HUES48 (cell line): Measurements from ENCODE around the gene HGFAC.
"Not testable (repeated sequence)": the region's sequence is repeated elsewhere in the genome, so short reads cannot be mapped to it uniquely, and the experiment has no call there.

Experiments
- H3K27ac ChIP-seq: one replicate; pipeline ENCODE4 v1.7.0; 2013; ENCODE audit warnings: low read depth, low read length, inconsistent platforms
- H3K27me3 ChIP-seq: 2 replicates; pipeline ENCODE4 v1.6.1; 2013; ENCODE audit warnings: mild to moderate bottlenecking, low read length; ENCODE audit not compliant: control insufficient read depth, insufficient read depth
- H3K36me3 ChIP-seq: 2 replicates; pipeline ENCODE4 v1.6.1; 2013; ENCODE audit warnings: low read length; ENCODE audit not compliant: control insufficient read depth, insufficient read depth
- H3K4me1 ChIP-seq: 2 replicates; pipeline ENCODE4 v1.6.1; 2013; ENCODE audit warnings: mild to moderate bottlenecking, low read length; ENCODE audit not compliant: control insufficient read depth, insufficient read depth
- H3K4me3 ChIP-seq: 2 replicates; pipeline ENCODE4 v1.5.1; 2013; ENCODE audit warnings: mild to moderate bottlenecking, low read depth, low read length
- H3K9ac ChIP-seq: 2 replicates; pipeline ENCODE4 v1.6.1; 2013; ENCODE audit warnings: mild to moderate bottlenecking, low read depth, low read length, moderate library complexity
- H3K9me3 ChIP-seq: 2 replicates; pipeline ENCODE4 v1.6.1; 2013; ENCODE audit warnings: low read length; ENCODE audit not compliant: control insufficient read depth, insufficient read depth

The HGFAC gene

GRCh38 chr4:3451956-3452355 is 10.2 kb downstream of the HGFAC start:
- Histone ChIP-seq H3K9me3 (no peaks in the 10 kb centered on the region; the same call in 1 of the 2 replicates), H3K27me3 (peaks cover 16% of the 10 kb centered on the region), H3K27ac (no peak overlapping the region), H3K4me3 (no peak overlapping the region), H3K9ac (no peak overlapping the region), H3K36me3 (no peaks in the 10 kb centered on the region), H3K4me1 (no peaks in the 10 kb centered on the region)

DNA sequence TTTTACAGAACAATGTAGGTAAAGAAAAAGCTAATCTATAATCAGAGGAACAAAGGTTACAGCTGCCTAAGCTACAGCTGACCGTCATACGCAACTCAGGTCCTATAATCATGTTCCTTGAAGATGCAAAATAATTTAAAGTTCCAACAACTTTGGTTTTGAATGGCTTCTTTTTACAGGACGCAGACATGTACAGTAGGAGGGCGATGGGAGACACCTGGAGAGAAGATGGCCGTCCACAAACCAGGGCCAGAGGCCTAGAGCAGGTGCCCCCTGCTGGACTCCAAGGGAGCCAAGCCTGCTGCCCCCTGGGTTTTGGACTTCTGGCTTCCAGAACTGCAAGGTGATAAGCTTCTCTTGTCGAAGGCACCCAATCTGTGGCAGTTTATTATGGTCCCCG is 10.6 kb downstream of the HGFAC start:
- Histone ChIP-seq H3K4me1 (no peaks in the 10 kb centered on the region), H3K27me3 (peaks cover 16% of the 10 kb centered on the region), H3K9me3 (no peaks in the 10 kb centered on the region; the same call in 1 of the 2 replicates), H3K36me3 (no peaks in the 10 kb centered on the region), H3K4me3 (no peak overlapping the region), H3K9ac (no peak overlapping the region), H3K27ac (no peak overlapping the region)

GRCh38 chr4:3455596-3455995 is 13.8 kb downstream of the HGFAC start:
- H3K4me1 ChIP-seq, H3K9ac ChIP-seq, H3K27ac ChIP-seq, H3K4me3 ChIP-seq, H3K36me3 ChIP-seq, H3K9me3 ChIP-seq: not testable (repeated sequence)
- peaks cover 28% of the 10 kb centered on the region for H3K27me3 ChIP-seq

DNA sequence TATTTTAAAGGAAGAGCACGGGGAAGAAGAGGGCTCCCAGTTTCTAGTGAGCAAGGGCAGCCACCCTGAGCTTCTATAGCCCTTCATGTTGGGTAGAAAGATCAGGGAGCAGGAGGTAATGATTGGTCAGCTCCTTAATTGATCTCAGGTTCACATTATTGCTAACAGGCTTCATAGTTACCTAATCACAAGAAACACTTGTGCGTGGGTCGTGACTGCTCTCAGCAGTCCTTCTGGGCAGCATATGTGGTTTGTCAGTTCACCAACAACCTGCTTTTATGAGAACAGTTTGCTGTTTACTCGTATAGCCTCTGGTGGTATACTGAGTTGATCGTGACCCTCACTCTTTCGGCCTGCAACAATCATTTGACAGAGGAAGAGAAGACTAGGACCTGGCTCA is 16.6 kb downstream of the HGFAC start:
- Histone ChIP-seq H3K9me3 (no peaks in the 10 kb centered on the region; the same call in 1 of the 2 replicates), H3K36me3 (no peaks in the 10 kb centered on the region), H3K27ac (no peak overlapping the region), H3K4me3 (no peak overlapping the region), H3K27me3 (peaks cover 50% of the 10 kb centered on the region), H3K9ac (no peak overlapping the region), H3K4me1 (no peaks in the 10 kb centered on the region)

DNA sequence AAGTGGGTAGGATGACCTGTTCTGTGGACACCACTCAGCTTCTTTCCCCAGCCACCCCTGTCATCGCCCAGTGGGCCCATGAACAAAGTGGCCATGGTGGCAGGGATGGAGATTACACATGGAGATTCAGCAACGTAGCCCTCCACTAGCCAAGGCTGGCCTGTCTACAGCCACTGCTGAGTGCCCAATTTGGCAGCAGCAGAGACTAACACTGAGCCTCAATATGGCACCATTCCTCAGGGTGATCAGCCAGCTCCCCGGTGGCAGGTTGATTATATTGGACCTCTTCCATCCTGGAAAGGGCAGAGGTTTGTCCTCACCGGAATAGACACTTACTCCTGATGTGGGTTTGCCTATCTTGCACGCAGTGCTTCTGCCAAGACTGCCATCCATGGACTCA is 17.4 kb downstream of the HGFAC start:
- peaks cover 52% of the 10 kb centered on the region for H3K27me3 ChIP-seq
- not testable (repeated sequence) for H3K27ac ChIP-seq, H3K4me1 ChIP-seq, H3K9me3 ChIP-seq, H3K36me3 ChIP-seq, H3K9ac ChIP-seq, H3K4me3 ChIP-seq

GRCh38 chr4:3460926-3461325 is 19.2 kb downstream of the HGFAC start:
- Histone ChIP-seq H3K27me3 (peaks cover 68% of the 10 kb centered on the region), H3K4me1 (no peaks in the 10 kb centered on the region), H3K4me3 (no peak overlapping the region), H3K9me3 (no peaks in the 10 kb centered on the region), H3K27ac (no peak overlapping the region), H3K9ac (no peak overlapping the region), H3K36me3 (no peaks in the 10 kb centered on the region)

DNA sequence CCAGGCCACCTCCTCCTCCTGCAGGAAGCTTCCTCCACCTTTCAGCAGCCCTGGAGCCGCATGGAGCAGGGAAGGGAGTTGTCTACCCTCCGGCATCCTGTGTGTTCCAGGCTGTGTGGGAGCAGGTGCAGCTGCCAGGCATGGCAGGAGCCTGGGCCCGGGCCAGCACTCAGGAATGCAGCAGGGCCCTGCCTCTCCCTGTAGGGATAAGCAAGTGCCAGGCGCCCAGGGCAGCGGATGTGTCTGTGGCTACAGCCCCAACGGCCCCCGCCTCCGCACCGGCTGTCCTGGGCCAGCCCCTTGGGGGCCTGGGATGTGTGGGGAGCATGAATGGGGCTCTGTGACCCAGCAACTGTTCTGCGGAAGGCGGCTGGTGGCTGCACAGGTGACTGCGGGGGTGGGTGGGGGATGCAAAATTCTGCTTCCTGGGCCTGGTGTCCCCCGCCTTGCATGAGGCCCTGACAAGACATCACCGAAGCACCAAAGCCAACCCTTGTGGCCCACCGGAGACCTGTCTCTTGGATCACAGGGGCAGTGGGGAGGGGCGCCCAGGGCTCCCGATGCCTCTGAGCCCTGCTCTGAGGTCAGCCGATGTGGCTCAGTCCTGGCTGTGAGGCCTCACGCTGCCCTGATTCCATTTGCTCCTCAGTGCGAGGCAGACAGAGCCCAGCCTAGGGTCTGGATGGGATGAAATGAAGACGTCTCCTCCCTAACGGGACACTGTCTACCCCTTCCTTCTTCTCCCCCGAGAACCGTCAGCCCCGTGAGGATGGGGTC is 19.9 kb downstream of the HGFAC start:
- Histone ChIP-seq H3K4me1 (no peaks in the 10 kb centered on the region), H3K36me3 (no peaks in the 10 kb centered on the region), H3K27ac (no peak overlapping the region), H3K4me3 (no peak overlapping the region), H3K9ac (no peak overlapping the region), H3K9me3 (no peaks in the 10 kb centered on the region), H3K27me3 (peaks cover 65% of the 10 kb centered on the region)

GRCh38 chr4:3462321-3462789 is 20.6 kb downstream of the HGFAC start:
- Histone ChIP-seq H3K4me3 (no peak overlapping the region), H3K9me3 (no peaks in the 10 kb centered on the region), H3K27me3 (peaks cover 64% of the 10 kb centered on the region), H3K27ac (no peak overlapping the region), H3K9ac (no peak overlapping the region), H3K4me1 (no peaks in the 10 kb centered on the region), H3K36me3 (no peaks in the 10 kb centered on the region)

DNA sequence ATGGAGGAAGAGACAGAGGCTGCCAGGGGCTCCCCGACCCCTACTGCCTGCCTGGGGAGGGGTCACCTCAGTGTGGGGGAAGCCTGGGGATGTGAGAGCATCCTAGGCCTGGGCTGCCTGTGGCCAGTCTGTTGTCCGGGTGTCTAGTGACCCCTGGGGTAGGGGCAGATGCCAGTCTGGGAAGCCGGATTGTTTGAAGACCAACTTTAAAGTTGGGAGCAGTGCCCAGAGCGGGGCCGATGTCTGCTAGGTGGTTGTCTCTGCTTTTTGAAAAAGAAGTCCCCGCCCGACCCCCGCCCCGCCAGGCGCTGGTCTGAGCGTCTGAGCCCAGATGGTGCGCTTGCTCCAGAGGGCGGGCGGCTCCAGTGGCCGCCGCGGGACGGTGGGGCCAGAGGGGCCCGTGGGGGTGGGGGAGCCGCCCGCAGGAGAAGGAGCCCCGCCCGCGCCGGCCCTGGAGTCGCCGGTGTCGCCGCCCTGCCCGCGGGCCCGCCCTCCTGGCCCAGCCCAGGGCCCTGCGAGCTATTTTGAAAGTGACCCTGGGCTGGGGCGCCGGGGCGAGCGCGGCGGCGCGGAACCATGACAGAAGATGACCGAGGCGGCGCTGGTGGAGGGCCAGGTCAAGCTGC is 21.1 kb downstream of the HGFAC start, which contains the start of gene DOK7:
DOK7 (plus strand) TSS at position 517 of the 626 bp plus-strand sequence; CDS start at position 587, 70 bp downstream.
- no peaks in the 10 kb centered on the region for H3K4me1 ChIP-seq
- H3K9ac ChIP-seq = no peak within 1 kb of the TSS
- H3K9me3 ChIP-seq = no peaks in the 10 kb centered on the region
- no peaks in the 10 kb centered on the region for H3K36me3 ChIP-seq
- no peak within 1 kb of the TSS for H3K27ac ChIP-seq
- peaks cover 64% of the 10 kb centered on the region for H3K27me3 ChIP-seq
- H3K4me3 ChIP-seq = no peak within 1 kb of the TSS; the same call in 1 of the 2 replicates

GRCh38 chr4:3463556-3464348 is 22.0 kb downstream of the HGFAC start:
- H3K27ac ChIP-seq = no peak overlapping the region
- no peaks in the 10 kb centered on the region for H3K4me1 ChIP-seq
- peaks cover 56% of the 10 kb centered on the region for H3K27me3 ChIP-seq
- H3K9ac ChIP-seq = no peak overlapping the region
- H3K36me3 ChIP-seq = no peaks in the 10 kb centered on the region
- H3K9me3 ChIP-seq = no peaks in the 10 kb centered on the region; the same call in 1 of the 2 replicates
- H3K4me3 ChIP-seq = no peak overlapping the region
